Esophagus mucosa (tissue), 1 donor: ENCODE measurements around the gene GRK3. TPM values are rescaled to one million over a fixed set of nuclear protein-coding genes. Genes with fewer than 3 reads are reported as not detected.

Experiments used
- ATAC-seq: fragments of 200-7000 bp; cut with Tn5 transposase; one replicate; pipeline ENCODE4 v1.9.1; 2020
- total RNA-seq: library from RNA; stranded (reverse); gene quantifications from one replicate; pipeline ENCODE4 v1.2.4, GENCODE V29; 2023
- donor health status: DM: yes; HTN: yes; CAD: no.

The GRK3 gene
- total RNA-seq, 1 donor from 2014 or later: 7.5 TPM

- ATAC-seq: peak; percentile 32
Observed at GRCh38 chr22:25702571-25703167, 138.2 kb downstream of the GRK3 start.

GRCh38 chr22:25704701-25705100 lies 140.2 kb downstream of the GRK3 start:
- ATAC-seq: no peak

- no peak for ATAC-seq
Observed at GRCh38 chr22:25706197-25706596, 141.7 kb downstream of the GRK3 start.

- ATAC-seq: peak; percentile 22
Observed at GRCh38 chr22:25708430-25708829, 144.0 kb downstream of the GRK3 start.

- ATAC-seq: peak; percentile 41
Observed at GRCh38 chr22:25709758-25710157, 145.3 kb downstream of the GRK3 start.

- ATAC-seq: no peak
Observed at GRCh38 chr22:25710501-25710900, 146.0 kb downstream of the GRK3 start.

- ATAC-seq: no peak
Observed at GRCh38 chr22:25711491-25711890, 147.0 kb downstream of the GRK3 start.

GRCh38 chr22:25712661-25713400 lies 148.4 kb downstream of the GRK3 start:
- no peak for ATAC-seq

GRCh38 chr22:25714070-25714469 lies 149.6 kb downstream of the GRK3 start:
- ATAC-seq: no peak

- no peak for ATAC-seq
Observed at GRCh38 chr22:25714739-25715138, 150.3 kb downstream of the GRK3 start.

GRCh38 chr22:25716637-25717036 lies 152.2 kb downstream of the GRK3 start:
- no peak for ATAC-seq

- ATAC-seq: no peak
Observed at GRCh38 chr22:25718135-25718840, 153.8 kb downstream of the GRK3 start.

GRCh38 chr22:25722223-25722622 lies 157.7 kb downstream of the GRK3 start:
- no peak for ATAC-seq

GRCh38 chr22:25722626-25723025 lies 158.2 kb downstream of the GRK3 start:
- ATAC-seq: no peak

- ATAC-seq: no peak
Observed at GRCh38 chr22:25726241-25726640, 161.8 kb downstream of the GRK3 start.

GRCh38 chr22:25728071-25728470 lies 163.6 kb downstream of the GRK3 start:
- ATAC-seq: no peak

- ATAC-seq: no peak
Observed at GRCh38 chr22:25729016-25729995, 164.8 kb downstream of the GRK3 start.

- no peak for ATAC-seq
Observed at GRCh38 chr22:25735650-25736049, 171.2 kb downstream of the GRK3 start.

GRCh38 chr22:25736378-25737011 lies 172.0 kb downstream of the GRK3 start:
- ATAC-seq: no peak

- no peak for ATAC-seq
Observed at GRCh38 chr22:25739659-25740344, 175.3 kb downstream of the GRK3 start.
